Measurements from ENCODE around the gene LMO1. TPM values are rescaled to one million over a fixed set of nuclear protein-coding genes. Genes with fewer than 3 reads are reported as not detected.

The LMO1 gene
- total and polyA plus RNA-seq, 11 donors = 0.42 to 4.1 (median 2.1) TPM; not detected in 1

- Histone ChIP-seq H3K9me3 (peaks cover 0 to 5% (median 0%) of the 10 kb centered on the region in 12 donors), H3K36me3 (no peaks in the 10 kb centered on the region), H3K27me3 (peaks cover 0 to 7% (median 0%) of the 10 kb centered on the region in 9 donors), H3K4me3 (no peak overlapping the region), H3K4me1 (no peaks in the 10 kb centered on the region), H3K27ac (no peak overlapping the region)
- WGBS, 4 donors = 82 to 90% (median 85%) methylated on average over 4 of the region's 4 CpGs
- TF ChIP-seq CTCF (IDR thresholded peaks at IDR 0.05) = no peak
- no peak for TF ChIP-seq POLR2A (IDR thresholded peaks at IDR 0.05)
- no peak for ATAC-seq
- DNase-seq = no peak
- intact Hi-C loops (cut with DNase I) = no loop called here
These were observed 12.8 kb upstream of the LMO1 start for GRCh38 chr11:8276528-8276927.

GRCh38 chr11:8273287-8273686 is 9.6 kb upstream of the LMO1 start:
- H3K9me3 ChIP-seq = peaks cover 0 to 5% (median 0%) of the 10 kb centered on the region in 12 donors
- no peak overlapping the region for H3K4me3 ChIP-seq
- intact Hi-C loops (cut with DNase I) = no loop called here
- peaks cover 3 to 37% (median 16%) of the 10 kb centered on the region in 9 donors for H3K27me3 ChIP-seq
- no peaks in the 10 kb centered on the region for H3K36me3 ChIP-seq
- H3K4me1 ChIP-seq = peaks cover 0 to 6% (median 0%) of the 10 kb centered on the region in 12 donors
- no peak overlapping the region for H3K27ac ChIP-seq
- DNase-seq (no peak), ATAC-seq (no peak)
- no peak for TF ChIP-seq POLR2A (IDR thresholded peaks at IDR 0.05)
- no peak for TF ChIP-seq CTCF (IDR thresholded peaks at IDR 0.05)

GRCh38 chr11:8271106-8271886 is 7.6 kb upstream of the LMO1 start:
- peaks cover 16 to 57% (median 36%) of the 10 kb centered on the region in 9 donors for H3K27me3 ChIP-seq
- peaks cover 0 to 5% (median 0%) of the 10 kb centered on the region in 12 donors for H3K9me3 ChIP-seq
- DNase-seq = no peak
- ATAC-seq = no peak
- no peak overlapping the region for H3K4me3 ChIP-seq
- peaks cover 0 to 14% (median 6%) of the 10 kb centered on the region in 12 donors for H3K4me1 ChIP-seq
- no peak overlapping the region for H3K27ac ChIP-seq
- intact Hi-C loops (cut with DNase I) = no loop called here
- WGBS, 4 donors = 90 to 95% (median 94%) methylated on average over 5 of the region's 5 CpGs
- no peak for TF ChIP-seq POLR2A (IDR thresholded peaks at IDR 0.05)
- no peak for TF ChIP-seq CTCF (IDR thresholded peaks at IDR 0.05)
- H3K36me3 ChIP-seq = no peaks in the 10 kb centered on the region

- ATAC-seq (no peak), DNase-seq (no peak)
- Histone ChIP-seq H3K4me3 (no peak overlapping the region), H3K27ac (no peak overlapping the region), H3K27me3 (peaks cover 21 to 71% (median 51%) of the 10 kb centered on the region in 9 donors), H3K9me3 (peaks cover 0 to 4% (median 0%) of the 10 kb centered on the region in 12 donors), H3K36me3 (no peaks in the 10 kb centered on the region), H3K4me1 (peaks cover 0 to 14% (median 6%) of the 10 kb centered on the region in 12 donors)
- no peak for TF ChIP-seq POLR2A (IDR thresholded peaks at IDR 0.05)
- intact Hi-C loops (cut with DNase I) = no loop called here
- WGBS, 4 donors = 79 to 83% (median 81%) methylated on average over 5 of the region's 5 CpGs
These were observed 6.0 kb upstream of the LMO1 start for GRCh38 chr11:8269636-8270035.

All from heart left ventricle (tissue), 16 donors.